Panc1 (cell line): ENCODE results near the gene UBP1. TPM values are rescaled to one million over a fixed set of nuclear protein-coding genes. Genes with fewer than 3 reads are reported as not detected.

Experiments used
- ATAC-seq: fragments of 200-7000 bp; cut with Tn5 transposase; 2 replicates; pipeline ENCODE4 v1.9.1; 2020; ENCODE audit warnings: mild to moderate bottlenecking, moderate library complexity
- BruUV-seq: library from RNA; stranded (reverse); fragments of 400-500 nt; replicated peaks from 2 replicates; lab custom pipeline; 2021; lab: Mats Ljungman, UMichigan
- CTCF ChIA-PET: fragments of 300-600 bp; sonication (Branson Sonifier 250); formaldehyde crosslinking; loops from one replicate; lab custom pipeline; 2022; ENCODE audit warnings: antibody characterized with exemption; lab: Charles Lee
- POLR2A ChIA-PET: fragments of 300-600 bp; sonication (Branson Sonifier 250); formaldehyde crosslinking; loops from one replicate; lab custom pipeline; 2022; ENCODE audit warnings: antibody characterized with exemption; lab: Charles Lee
- DNase-seq: peaks from one replicate; pipeline ENCODE4 v3.0.0-alpha.2; 2010; ENCODE audit warnings: low read depth, low spot score
- H3K27ac ChIP-seq: 2 replicates; pipeline ENCODE4 v1.5.1; 2011; ENCODE audit warnings: mild to moderate bottlenecking, low read length, inconsistent platforms
- H3K27me3 ChIP-seq: fragments of 200-500 bp; sonication (Bioruptor generic); 2 replicates; pipeline ENCODE4 v1.6.0; 2014; ENCODE audit warnings: low read length, inconsistent platforms; ENCODE audit not compliant: control insufficient read depth, insufficient read depth
- H3K36me3 ChIP-seq: fragments of 200-500 bp; sonication (Bioruptor generic); 2 replicates; pipeline ENCODE4 v1.5.1; 2014; ENCODE audit warnings: inconsistent platforms, mild to moderate bottlenecking, low read length, moderate library complexity; ENCODE audit not compliant: control insufficient read depth, insufficient read depth
- H3K4me1 ChIP-seq: 2 replicates; pipeline ENCODE4 v1.5.1; 2011; ENCODE audit warnings: inconsistent platforms, mild to moderate bottlenecking, low read length, moderate library complexity; ENCODE audit not compliant: control insufficient read depth, insufficient read depth
- H3K4me3 ChIP-seq, 2 experiments: 2 replicates each; pipeline ENCODE4 v1.5.1; 2011 to 2012; ENCODE audit warnings: low read depth in 2 of 2, low read length in 2 of 2, mild to moderate bottlenecking in 2 of 2, inconsistent platforms in 1 of 2, moderate library complexity in 1 of 2
- H3K9me3 ChIP-seq: fragments of 200-500 bp; sonication (Bioruptor generic); 2 replicates; pipeline ENCODE4 v1.5.1; 2014; ENCODE audit warnings: low read depth, mild to moderate bottlenecking, inconsistent platforms, low read length, moderate library complexity; ENCODE audit not compliant: control insufficient read depth, insufficient read depth
- CTCF ChIP-seq: fragments of 450-650 bp; IDR thresholded peaks from 2 replicates; pipeline ENCODE4 v1.5.1; 2017; ENCODE audit warnings: mild to moderate bottlenecking
- POLR2AphosphoS5 ChIP-seq: IDR thresholded peaks from 2 replicates; pipeline ENCODE4 v1.6.1; 2012; ENCODE audit warnings: mild to moderate bottlenecking, low read depth, low read length, moderate library complexity
- SIN3A ChIP-seq: IDR thresholded peaks from 2 replicates; pipeline ENCODE4 v1.6.1; 2012; ENCODE audit warnings: low read depth, mild to moderate bottlenecking, low read length, moderate library complexity, borderline replicate concordance; ENCODE audit not compliant: insufficient read depth
- TCF7L2 ChIP-seq: IDR thresholded peaks from 2 replicates; pipeline ENCODE4 v1.6.1; 2011; ENCODE audit warnings: mild to moderate bottlenecking, low read depth, low read length, inconsistent platforms
- in situ Hi-C: cut with HindIII; loops from 2 replicates; pipeline ENCODE4 v1.10.0; 2016; ENCODE audit warnings: low sequenced_read_pairs, low pct_unique_long_range_greater_than_20kb
- intact Hi-C: fragments of 100-400 bp; cut with micrococcal nuclease; formaldehyde crosslinking; loops from one replicate; pipeline ENCODE4 v1.10.0; 2022; ENCODE audit not compliant: unreplicated experiment
- total RNA-seq: library from RNA; stranded (reverse); gene quantifications from one replicate; pipeline ENCODE4 v1.2.1, GENCODE V29; 2021; ENCODE audit not compliant: unreplicated experiment
- TF ChIP-seq, protein P1 (sequence below), 2 experiments: IDR thresholded peaks; 2 replicates each; pipeline ENCODE4 v1.6.1; 2011 to 2012; ENCODE audit warnings: low read depth in 2 of 2, control low read depth in 1 of 2, low read length in 1 of 2, mild to moderate bottlenecking in 1 of 2, moderate library complexity in 1 of 2; ENCODE audit not compliant: insufficient read depth in 1 of 2

UBP1 gene
- total RNA-seq, 1 experiment from 2014 or later = 62.4 TPM

GRCh38 chr3:33473813-33474212 is 33.6 kb upstream of the UBP1 start:
- no peak for DNase-seq
- H3K9me3 ChIP-seq = no peaks in the 10 kb centered on the region
- H3K27ac ChIP-seq = no peak overlapping the region
- intact Hi-C loops (no loop called here), in situ Hi-C loops (no loop called here)
- TF ChIP-seq TCF7L2 (no peak), CTCF (no peak), POLR2AphosphoS5 (no peak), SIN3A (no peak)
- TF ChIP-seq, protein P1, sequence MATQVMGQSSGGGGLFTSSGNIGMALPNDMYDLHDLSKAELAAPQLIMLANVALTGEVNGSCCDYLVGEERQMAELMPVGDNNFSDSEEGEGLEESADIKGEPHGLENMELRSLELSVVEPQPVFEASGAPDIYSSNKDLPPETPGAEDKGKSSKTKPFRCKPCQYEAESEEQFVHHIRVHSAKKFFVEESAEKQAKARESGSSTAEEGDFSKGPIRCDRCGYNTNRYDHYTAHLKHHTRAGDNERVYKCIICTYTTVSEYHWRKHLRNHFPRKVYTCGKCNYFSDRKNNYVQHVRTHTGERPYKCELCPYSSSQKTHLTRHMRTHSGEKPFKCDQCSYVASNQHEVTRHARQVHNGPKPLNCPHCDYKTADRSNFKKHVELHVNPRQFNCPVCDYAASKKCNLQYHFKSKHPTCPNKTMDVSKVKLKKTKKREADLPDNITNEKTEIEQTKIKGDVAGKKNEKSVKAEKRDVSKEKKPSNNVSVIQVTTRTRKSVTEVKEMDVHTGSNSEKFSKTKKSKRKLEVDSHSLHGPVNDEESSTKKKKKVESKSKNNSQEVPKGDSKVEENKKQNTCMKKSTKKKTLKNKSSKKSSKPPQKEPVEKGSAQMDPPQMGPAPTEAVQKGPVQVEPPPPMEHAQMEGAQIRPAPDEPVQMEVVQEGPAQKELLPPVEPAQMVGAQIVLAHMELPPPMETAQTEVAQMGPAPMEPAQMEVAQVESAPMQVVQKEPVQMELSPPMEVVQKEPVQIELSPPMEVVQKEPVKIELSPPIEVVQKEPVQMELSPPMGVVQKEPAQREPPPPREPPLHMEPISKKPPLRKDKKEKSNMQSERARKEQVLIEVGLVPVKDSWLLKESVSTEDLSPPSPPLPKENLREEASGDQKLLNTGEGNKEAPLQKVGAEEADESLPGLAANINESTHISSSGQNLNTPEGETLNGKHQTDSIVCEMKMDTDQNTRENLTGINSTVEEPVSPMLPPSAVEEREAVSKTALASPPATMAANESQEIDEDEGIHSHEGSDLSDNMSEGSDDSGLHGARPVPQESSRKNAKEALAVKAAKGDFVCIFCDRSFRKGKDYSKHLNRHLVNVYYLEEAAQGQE (IDR thresholded peaks at IDR 0.05; ENCODE audit: insufficient read depth in 1 of 2, low read depth in 2 of 2, low read length in 1 of 2) = no peak
- POLR2A ChIA-PET = interaction anchor here (0.6 to 0.7 kb wide), 2 partner anchors 14 to 16 kb away, joined by 8 read pairs; no protein-coding TSS in a partner anchor
- no peak for ATAC-seq
- H3K27me3 ChIP-seq = no peaks in the 10 kb centered on the region
- no peaks in the 10 kb centered on the region for H3K4me1 ChIP-seq
- no TSS peak for BruUV-seq
- CTCF ChIA-PET = no interaction called here
- no peaks in the 10 kb centered on the region for H3K36me3 ChIP-seq
- no peak overlapping the region for H3K4me3 ChIP-seq

DNA sequence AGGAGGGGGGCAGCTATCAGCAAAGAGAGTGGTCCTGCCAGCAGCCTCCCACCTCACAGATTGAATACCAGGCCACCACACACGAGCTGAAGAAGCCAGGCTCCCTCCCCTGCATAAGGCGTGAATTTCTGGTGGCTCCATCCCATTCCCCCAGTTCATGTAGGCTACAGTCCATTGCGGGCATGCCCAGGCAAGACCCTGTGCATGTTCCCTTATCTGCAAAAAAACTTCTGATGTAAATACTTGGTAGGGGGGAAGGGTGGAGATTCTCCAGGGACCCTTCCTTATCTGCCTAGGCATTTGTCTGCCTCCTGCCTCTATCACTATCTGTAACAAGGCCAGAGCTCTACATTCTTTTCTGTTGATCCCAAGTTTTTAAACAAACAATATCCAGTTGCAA is 27.6 kb upstream of the UBP1 start:
- Histone ChIP-seq H3K4me1 (no peaks in the 10 kb centered on the region), H3K9me3 (no peaks in the 10 kb centered on the region), H3K27me3 (no peaks in the 10 kb centered on the region), H3K36me3 (no peaks in the 10 kb centered on the region), H3K4me3 (no peak overlapping the region), H3K27ac (no peak overlapping the region)
- no peak for DNase-seq
- ATAC-seq = no peak
- ChIA-PET POLR2A (no interaction called here), CTCF (no interaction called here)
- BruUV-seq = no TSS peak
- in situ Hi-C loops (no loop called here), intact Hi-C loops (no loop called here)
- no peak for TF ChIP-seq POLR2AphosphoS5
- no peak for TF ChIP-seq SIN3A
- no peak for TF ChIP-seq TCF7L2
- TF ChIP-seq, protein P1 (IDR thresholded peaks at IDR 0.05; ENCODE audit: insufficient read depth in 1 of 2, low read depth in 2 of 2, low read length in 1 of 2) = no peak
- no peak for TF ChIP-seq CTCF
